ENCODE data around the gene SACS. TPM values are rescaled to one million over a fixed set of nuclear protein-coding genes. Genes with fewer than 3 reads are reported as not detected.

Gene SACS
- total and polyA plus RNA-seq, 12 donors = 4.7 to 44.5 (median 20.0) TPM

DNA sequence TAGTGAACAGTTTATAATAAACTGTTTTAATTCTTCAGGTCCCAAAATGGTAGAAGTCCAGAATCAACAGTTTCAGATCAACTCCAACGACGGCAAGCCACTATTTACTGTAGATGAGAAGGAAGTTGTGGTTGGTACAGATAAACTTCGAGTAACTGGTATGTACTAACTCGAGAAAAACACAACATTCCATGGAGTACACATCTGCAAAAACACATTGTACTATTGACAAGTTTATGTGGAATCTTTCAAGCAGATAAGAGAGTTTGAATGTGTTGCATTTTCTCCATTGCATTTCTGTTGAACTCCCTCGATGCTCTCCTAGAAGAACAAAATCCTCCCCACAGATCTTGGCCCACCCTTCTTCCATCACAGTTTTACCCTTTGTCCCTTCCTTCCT, 154.2 kb downstream of the SACS start:
- intact Hi-C loops (cut with DNase I) = no loop called here
- WGBS, 2 donors = 64 to 70% methylated on average over 5 of the region's 5 CpGs
- DNase-seq (no peak), ATAC-seq (no peak)
- TF ChIP-seq CTCF (IDR thresholded peaks at IDR 0.05) = no peak
- H3K27me3 ChIP-seq = no peaks in the 10 kb centered on the region
- H3K36me3 ChIP-seq = peaks cover 0 to 23% (median 0%) of the 10 kb centered on the region in 9 donors
- H3K4me3 ChIP-seq = no peak overlapping the region
- no peaks in the 10 kb centered on the region for H3K4me1 ChIP-seq
- peaks cover 0 to 6% (median 0%) of the 10 kb centered on the region in 11 donors for H3K9me3 ChIP-seq
- no peak overlapping the region for H3K27ac ChIP-seq

Other genes starting within 250 kb of the SACS start
- gene TNFRSF19, start 136.7 kb upstream of the SACS start, total RNA-seq = 10 to 100 TPM; 25.5 to 49.6 (median 33.7) TPM
- gene TNFRSF19, start 136.7 kb upstream of the SACS start, polyA plus RNA-seq = 10 to 100 TPM; 17.8 to 20.9 TPM